HepG2 (cell line): ENCODE data around the gene CEP131. TPM values are rescaled to one million over a fixed set of nuclear protein-coding genes. Genes with fewer than 3 reads are reported as not detected.
A peak's percentile ranks its signal among the peaks of the same experiment; 100 is the strongest.

ENCODE experiments used
- SALL2 ChIP-seq: sonication (generic); formaldehyde crosslinking; IDR thresholded peaks from 2 replicates; pipeline ENCODE4 v1.8.1; 2023; ENCODE audit warnings: mild to moderate bottlenecking, missing genetic modification reagents, inconsistent platforms
- ZNF230 ChIP-seq: sonication (generic); formaldehyde crosslinking; IDR thresholded peaks from 2 replicates; pipeline ENCODE4 v1.4.0; 2020; ENCODE audit warnings: mild to moderate bottlenecking, missing genetic modification reagents
- ZNF549 ChIP-seq: sonication (generic); formaldehyde crosslinking; IDR thresholded peaks from 2 replicates; pipeline ENCODE4 v1.5.0; 2020; ENCODE audit warnings: missing genetic modification reagents
- ZNF691 ChIP-seq: sonication (generic); formaldehyde crosslinking; IDR thresholded peaks from 2 replicates; pipeline ENCODE4 v1.4.0; 2020; ENCODE audit warnings: missing genetic modification reagents, low read depth, mild to moderate bottlenecking, borderline replicate concordance
- polyA plus RNA-seq, 8 experiments: library from polyadenylated mRNA; depleted of rRNA in 3 of 8; stranded (reverse) in 7 of 8; unstranded in 1 of 8; fragments of >200 nt; fragmentation: Illumina TruSeq in 4 of 8; extraction: Trizol in 4 of 8; gene quantifications; 2 replicates each; pipeline versions ENCODE4 v1.2.1 to v1.2.3, GENCODE V29; 2011 to 2016; ENCODE audit warnings: low read depth in 4 of 8, missing spikeins in 1 of 8, mixed read lengths in 1 of 8; ENCODE audit not compliant: insufficient read depth in 1 of 8
- total RNA-seq, 5 experiments: library from RNA; depleted of rRNA; stranded (reverse); fragments of >200 nt; fragmentation: Illumina TruSeq; extraction: Trizol; gene quantifications; 2 replicates each; pipeline ENCODE4 v1.2.3, GENCODE V29; 2016; ENCODE audit warnings: low read depth in 1 of 5
- TF ChIP-seq, protein P1 (sequence below): sonication (generic); formaldehyde crosslinking; IDR thresholded peaks from 2 replicates; pipeline ENCODE4 v1.4.0; 2020; ENCODE audit warnings: missing genetic modification reagents
- TF ChIP-seq, protein P2 (sequence below): IDR thresholded peaks from 2 replicates; pipeline ENCODE4 v1.6.1; 2016; ENCODE audit warnings: low read depth, control low read depth
- TF ChIP-seq, protein P3 (sequence below): sonication (generic); formaldehyde crosslinking; IDR thresholded peaks from 2 replicates; pipeline ENCODE4 v1.8.0; 2022; ENCODE audit warnings: mild to moderate bottlenecking, missing genetic modification reagents; ENCODE audit not compliant: insufficient replicate concordance
- TF ChIP-seq, protein P4 (sequence below): IDR thresholded peaks from 2 replicates; pipeline ENCODE4 v1.6.1; 2018; ENCODE audit warnings: missing genetic modification reagents, mild to moderate bottlenecking, missing compliant biosample characterization
- TF ChIP-seq, protein P5 (sequence below): sonication (generic); formaldehyde crosslinking; conservative IDR thresholded peaks from 2 replicates; pipeline ENCODE4 v1.4.0; 2020; ENCODE audit warnings: missing genetic modification reagents
- TF ChIP-seq, protein P6 (sequence below): sonication (generic); formaldehyde crosslinking; IDR thresholded peaks from 2 replicates; pipeline ENCODE4 v1.5.1; 2020; ENCODE audit warnings: missing genetic modification reagents, mild to moderate bottlenecking, borderline replicate concordance
- TF ChIP-seq, protein P7 (sequence below): sonication (generic); formaldehyde crosslinking; IDR thresholded peaks from 2 replicates; pipeline ENCODE4 v1.8.0; 2022; ENCODE audit warnings: mild to moderate bottlenecking, missing genetic modification reagents, borderline replicate concordance

The CEP131 gene
- total and polyA plus RNA-seq, 2 of the 13 experiments (the other 11 are each of a cell fraction or from before 2014, with no cell fraction given), result 5.0 to 16.8 TPM

- TF ChIP-seq, protein P1, sequence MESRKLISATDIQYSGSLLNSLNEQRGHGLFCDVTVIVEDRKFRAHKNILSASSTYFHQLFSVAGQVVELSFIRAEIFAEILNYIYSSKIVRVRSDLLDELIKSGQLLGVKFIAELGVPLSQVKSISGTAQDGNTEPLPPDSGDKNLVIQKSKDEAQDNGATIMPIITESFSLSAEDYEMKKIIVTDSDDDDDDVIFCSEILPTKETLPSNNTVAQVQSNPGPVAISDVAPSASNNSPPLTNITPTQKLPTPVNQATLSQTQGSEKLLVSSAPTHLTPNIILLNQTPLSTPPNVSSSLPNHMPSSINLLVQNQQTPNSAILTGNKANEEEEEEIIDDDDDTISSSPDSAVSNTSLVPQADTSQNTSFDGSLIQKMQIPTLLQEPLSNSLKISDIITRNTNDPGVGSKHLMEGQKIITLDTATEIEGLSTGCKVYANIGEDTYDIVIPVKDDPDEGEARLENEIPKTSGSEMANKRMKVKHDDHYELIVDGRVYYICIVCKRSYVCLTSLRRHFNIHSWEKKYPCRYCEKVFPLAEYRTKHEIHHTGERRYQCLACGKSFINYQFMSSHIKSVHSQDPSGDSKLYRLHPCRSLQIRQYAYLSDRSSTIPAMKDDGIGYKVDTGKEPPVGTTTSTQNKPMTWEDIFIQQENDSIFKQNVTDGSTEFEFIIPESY, result no peak
- TF ChIP-seq, protein P2, sequence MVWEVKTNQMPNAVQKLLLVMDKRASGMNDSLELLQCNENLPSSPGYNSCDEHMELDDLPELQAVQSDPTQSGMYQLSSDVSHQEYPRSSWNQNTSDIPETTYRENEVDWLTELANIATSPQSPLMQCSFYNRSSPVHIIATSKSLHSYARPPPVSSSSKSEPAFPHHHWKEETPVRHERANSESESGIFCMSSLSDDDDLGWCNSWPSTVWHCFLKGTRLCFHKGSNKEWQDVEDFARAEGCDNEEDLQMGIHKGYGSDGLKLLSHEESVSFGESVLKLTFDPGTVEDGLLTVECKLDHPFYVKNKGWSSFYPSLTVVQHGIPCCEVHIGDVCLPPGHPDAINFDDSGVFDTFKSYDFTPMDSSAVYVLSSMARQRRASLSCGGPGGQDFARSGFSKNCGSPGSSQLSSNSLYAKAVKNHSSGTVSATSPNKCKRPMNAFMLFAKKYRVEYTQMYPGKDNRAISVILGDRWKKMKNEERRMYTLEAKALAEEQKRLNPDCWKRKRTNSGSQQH, result 0 out of 2 replicates have a peak, but pooled peaks have one; percentile 38
- TF ChIP-seq ZNF230 (CRISPR knock-in tag), result peak; percentile 92; the same call in 1 of the 2 replicates
- TF ChIP-seq, protein P3, sequence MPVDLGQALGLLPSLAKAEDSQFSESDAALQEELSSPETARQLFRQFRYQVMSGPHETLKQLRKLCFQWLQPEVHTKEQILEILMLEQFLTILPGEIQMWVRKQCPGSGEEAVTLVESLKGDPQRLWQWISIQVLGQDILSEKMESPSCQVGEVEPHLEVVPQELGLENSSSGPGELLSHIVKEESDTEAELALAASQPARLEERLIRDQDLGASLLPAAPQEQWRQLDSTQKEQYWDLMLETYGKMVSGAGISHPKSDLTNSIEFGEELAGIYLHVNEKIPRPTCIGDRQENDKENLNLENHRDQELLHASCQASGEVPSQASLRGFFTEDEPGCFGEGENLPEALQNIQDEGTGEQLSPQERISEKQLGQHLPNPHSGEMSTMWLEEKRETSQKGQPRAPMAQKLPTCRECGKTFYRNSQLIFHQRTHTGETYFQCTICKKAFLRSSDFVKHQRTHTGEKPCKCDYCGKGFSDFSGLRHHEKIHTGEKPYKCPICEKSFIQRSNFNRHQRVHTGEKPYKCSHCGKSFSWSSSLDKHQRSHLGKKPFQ (CRISPR knock-in tag), result no peak
- TF ChIP-seq, protein P4, sequence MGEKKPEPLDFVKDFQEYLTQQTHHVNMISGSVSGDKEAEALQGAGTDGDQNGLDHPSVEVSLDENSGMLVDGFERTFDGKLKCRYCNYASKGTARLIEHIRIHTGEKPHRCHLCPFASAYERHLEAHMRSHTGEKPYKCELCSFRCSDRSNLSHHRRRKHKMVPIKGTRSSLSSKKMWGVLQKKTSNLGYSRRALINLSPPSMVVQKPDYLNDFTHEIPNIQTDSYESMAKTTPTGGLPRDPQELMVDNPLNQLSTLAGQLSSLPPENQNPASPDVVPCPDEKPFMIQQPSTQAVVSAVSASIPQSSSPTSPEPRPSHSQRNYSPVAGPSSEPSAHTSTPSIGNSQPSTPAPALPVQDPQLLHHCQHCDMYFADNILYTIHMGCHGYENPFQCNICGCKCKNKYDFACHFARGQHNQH (CRISPR knock-in tag), result no peak
- TF ChIP-seq, protein P5, sequence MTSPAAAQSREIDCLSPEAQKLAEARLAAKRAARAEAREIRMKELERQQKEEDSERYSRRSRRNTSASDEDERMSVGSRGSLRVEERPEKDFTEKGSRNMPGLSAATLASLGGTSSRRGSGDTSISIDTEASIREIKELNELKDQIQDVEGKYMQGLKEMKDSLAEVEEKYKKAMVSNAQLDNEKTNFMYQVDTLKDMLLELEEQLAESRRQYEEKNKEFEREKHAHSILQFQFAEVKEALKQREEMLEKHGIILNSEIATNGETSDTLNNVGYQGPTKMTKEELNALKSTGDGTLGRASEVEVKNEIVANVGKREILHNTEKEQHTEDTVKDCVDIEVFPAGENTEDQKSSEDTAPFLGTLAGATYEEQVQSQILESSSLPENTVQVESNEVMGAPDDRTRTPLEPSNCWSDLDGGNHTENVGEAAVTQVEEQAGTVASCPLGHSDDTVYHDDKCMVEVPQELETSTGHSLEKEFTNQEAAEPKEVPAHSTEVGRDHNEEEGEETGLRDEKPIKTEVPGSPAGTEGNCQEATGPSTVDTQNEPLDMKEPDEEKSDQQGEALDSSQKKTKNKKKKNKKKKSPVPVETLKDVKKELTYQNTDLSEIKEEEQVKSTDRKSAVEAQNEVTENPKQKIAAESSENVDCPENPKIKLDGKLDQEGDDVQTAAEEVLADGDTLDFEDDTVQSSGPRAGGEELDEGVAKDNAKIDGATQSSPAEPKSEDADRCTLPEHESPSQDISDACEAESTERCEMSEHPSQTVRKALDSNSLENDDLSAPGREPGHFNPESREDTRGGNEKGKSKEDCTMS, result no peak
- TF ChIP-seq ZNF549 (CRISPR knock-in tag), result no peak
- TF ChIP-seq SALL2 (CRISPR knock-in tag), result 0 out of 2 replicates have a peak, but pooled peaks have one; percentile 56
- TF ChIP-seq, protein P6, sequence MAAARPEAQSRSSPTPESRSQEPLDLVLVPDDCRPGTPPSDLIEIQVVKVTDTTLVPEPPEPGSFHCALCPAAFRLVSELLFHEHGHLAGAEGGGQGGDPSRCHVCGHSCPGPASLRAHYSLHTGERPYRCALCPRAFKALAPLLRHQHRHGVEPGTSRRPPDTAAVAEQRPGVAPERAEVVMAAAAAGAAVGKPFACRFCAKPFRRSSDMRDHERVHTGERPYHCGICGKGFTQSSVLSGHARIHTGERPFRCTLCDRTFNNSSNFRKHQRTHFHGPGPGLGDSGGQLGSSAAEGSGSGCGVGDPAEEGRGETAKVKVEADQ (CRISPR knock-in tag), result peak; percentile 53; the same call in 1 of the 2 replicates
- no peak; the same call in 1 of the 2 replicates for TF ChIP-seq ZNF691 (CRISPR knock-in tag)
- TF ChIP-seq, protein P7, sequence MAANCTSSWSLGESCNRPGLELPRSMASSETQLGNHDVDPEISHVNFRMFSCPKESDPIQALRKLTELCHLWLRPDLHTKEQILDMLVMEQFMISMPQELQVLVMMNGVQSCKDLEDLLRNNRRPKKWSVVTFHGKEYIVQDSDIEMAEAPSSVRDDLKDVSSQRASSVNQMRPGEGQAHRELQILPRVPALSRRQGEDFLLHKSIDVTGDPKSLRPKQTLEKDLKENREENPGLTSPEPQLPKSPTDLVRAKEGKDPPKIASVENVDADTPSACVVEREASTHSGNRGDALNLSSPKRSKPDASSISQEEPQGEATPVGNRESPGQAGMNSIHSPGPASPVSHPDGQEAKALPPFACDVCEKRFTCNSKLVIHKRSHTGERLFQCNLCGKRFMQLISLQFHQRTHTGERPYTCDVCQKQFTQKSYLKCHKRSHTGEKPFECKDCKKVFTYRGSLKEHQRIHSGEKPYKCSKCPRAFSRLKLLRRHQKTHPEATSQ (CRISPR knock-in tag), result peak; percentile 86; the same call in 1 of the 2 replicates
These were observed at the start of gene CEP131 (continued) for GRCh38 chr17:81222906-81223761.
